Ovary (tissue), 10 donors: ENCODE data around the gene SEMA5B. TPM values are rescaled to one million over a fixed set of nuclear protein-coding genes. Genes with fewer than 3 reads are reported as not detected.

Experiments
- DNase-seq, 5 donors: peaks; one replicate each; pipeline ENCODE4 v3.0.0-alpha.2; 2019 to 2020
- H3K27ac ChIP-seq, 2 donors: fragments of 200-600 bp; one replicate each; pipeline versions ENCODE4 v1.5.1 to v1.8.0; 2019 to 2022
- H3K27me3 ChIP-seq: fragments of 200-600 bp; one replicate; pipeline ENCODE4 v1.8.0; 2022
- H3K36me3 ChIP-seq: fragments of 200-600 bp; sonication (generic); one replicate; pipeline ENCODE4 v1.5.1; 2019
- H3K4me1 ChIP-seq: one replicate; pipeline ENCODE4 v1.8.1; 2013; ENCODE audit warnings: mild to moderate bottlenecking, moderate library complexity; ENCODE audit not compliant: insufficient read depth
- H3K4me3 ChIP-seq: fragments of 200-600 bp; sonication (generic); one replicate; pipeline ENCODE4 v1.5.1; 2017
- H3K9me3 ChIP-seq, 2 donors: fragments of 200-600 bp in 1 of 2; sonication (generic) in 1 of 2; one replicate each; pipeline versions ENCODE4 v1.5.1 to v1.8.1; 2013 to 2019; ENCODE audit warnings: mild to moderate bottlenecking in 1 of 2, moderate library complexity in 1 of 2
- CTCF ChIP-seq, 3 donors: fragments of 450-650 bp in 2 of 3; fragments of 200-600 bp in 1 of 3; IDR thresholded peaks; one replicate each; pipeline versions ENCODE4 v1.5.1 to v1.8.0; 2016 to 2022; ENCODE audit warnings: antibody characterized with exemption in 3 of 3, mild to moderate bottlenecking in 1 of 3
- EP300 ChIP-seq: sonication (generic); formaldehyde crosslinking; IDR thresholded peaks from one replicate; pipeline ENCODE4 v1.6.1; 2017; ENCODE audit warnings: antibody characterized with exemption
- POLR2A ChIP-seq: fragments of 450-650 bp; IDR thresholded peaks from one replicate; pipeline ENCODE4 v1.6.1; 2017; ENCODE audit warnings: antibody characterized with exemption, mild to moderate bottlenecking, moderate library complexity
- WGBS, 3 donors: extraction: QIAGEN DNeasy Blood & Tissue Kit in 1 of 3; methylation state at CpG; one replicate each; pipeline versions ENCODE4 v1.1.5 to v1.1.7; 2013 to 2017; 5-methylcytosine and 5-hydroxymethylcytosine counted together
- intact Hi-C, 4 donors: fragments of 100-400 bp; cut with DNase I; formaldehyde crosslinking; loops; one replicate each; pipeline versions ENCODE4 v1.11.0 to v1.15.1; 2022 to 2023
- long read RNA-seq, 3 donors: library from polyadenylated mRNA in 2 of 3; unstranded in 2 of 3; transcript quantifications; one replicate each; pipeline ENCODE4 v2.0.0 and lab custom pipeline, GENCODE V29; 2021 to 2026
- polyA plus RNA-seq, 2 donors: library from polyadenylated mRNA; stranded (reverse); fragments of 200-250 nt in 1 of 2; fragments of 350-450 nt in 1 of 2; fragmentation: Illumina TruSeq in 1 of 2; extraction: RNeasy Lipid Tissue Mini Kit (QIAGEN cat#74804) in 1 of 2; gene quantifications; one replicate each; pipeline ENCODE4 v1.2.3, GENCODE V29; 2013 to 2014
- total RNA-seq, 7 donors: library from RNA; depleted of rRNA in 2 of 7; stranded (reverse); fragments of >200 nt in 2 of 7; fragmentation: NEBNext Ultra II Directional in 3 of 7; extraction: Animal tissue kit (Norgen Biotek cat#: 25700) in 3 of 7; gene quantifications; one replicate each; pipeline versions ENCODE4 v1.1.0 to v1.2.4, GENCODE V29; 2016 to 2023
- donor health status: DM: no; HTN: no; CAD: no; lungs with moderate emphysema.
- donor health status: DM: no; HTN: no; CAD: no.
- donor health status: Bipolar disorder and iron deficiency.
- donor health status: DM: yes; HTN: yes; CAD: no.
- donor health status: DM: no; HTN: no; CAD: no.
- donor health status: DM: yes; HTN: yes; CAD: no.

Gene SEMA5B
- 1 to 10 TPM in 3 of 7 donors, under 1 TPM in 4; 0.22 to 2.4 (median 0.36) TPM for total RNA-seq
- polyA plus RNA-seq: 1 to 10 TPM; 1.3 to 3.1 TPM
- long read RNA-seq, donor 1, partial matches to known transcripts: 1 of 1 reads
- long read RNA-seq, donor 1, other reads (novel, unspliced or antisense): 0 of 1 reads
- long read RNA-seq, donor 2, partial matches to known transcripts: 36 of 36 reads
- long read RNA-seq, donor 2, other reads (novel, unspliced or antisense): 0 of 36 reads
- long read RNA-seq, donor 3, partial matches to known transcripts: 2 of 2 reads
- long read RNA-seq, donor 3, other reads (novel, unspliced or antisense): 0 of 2 reads

DNA sequence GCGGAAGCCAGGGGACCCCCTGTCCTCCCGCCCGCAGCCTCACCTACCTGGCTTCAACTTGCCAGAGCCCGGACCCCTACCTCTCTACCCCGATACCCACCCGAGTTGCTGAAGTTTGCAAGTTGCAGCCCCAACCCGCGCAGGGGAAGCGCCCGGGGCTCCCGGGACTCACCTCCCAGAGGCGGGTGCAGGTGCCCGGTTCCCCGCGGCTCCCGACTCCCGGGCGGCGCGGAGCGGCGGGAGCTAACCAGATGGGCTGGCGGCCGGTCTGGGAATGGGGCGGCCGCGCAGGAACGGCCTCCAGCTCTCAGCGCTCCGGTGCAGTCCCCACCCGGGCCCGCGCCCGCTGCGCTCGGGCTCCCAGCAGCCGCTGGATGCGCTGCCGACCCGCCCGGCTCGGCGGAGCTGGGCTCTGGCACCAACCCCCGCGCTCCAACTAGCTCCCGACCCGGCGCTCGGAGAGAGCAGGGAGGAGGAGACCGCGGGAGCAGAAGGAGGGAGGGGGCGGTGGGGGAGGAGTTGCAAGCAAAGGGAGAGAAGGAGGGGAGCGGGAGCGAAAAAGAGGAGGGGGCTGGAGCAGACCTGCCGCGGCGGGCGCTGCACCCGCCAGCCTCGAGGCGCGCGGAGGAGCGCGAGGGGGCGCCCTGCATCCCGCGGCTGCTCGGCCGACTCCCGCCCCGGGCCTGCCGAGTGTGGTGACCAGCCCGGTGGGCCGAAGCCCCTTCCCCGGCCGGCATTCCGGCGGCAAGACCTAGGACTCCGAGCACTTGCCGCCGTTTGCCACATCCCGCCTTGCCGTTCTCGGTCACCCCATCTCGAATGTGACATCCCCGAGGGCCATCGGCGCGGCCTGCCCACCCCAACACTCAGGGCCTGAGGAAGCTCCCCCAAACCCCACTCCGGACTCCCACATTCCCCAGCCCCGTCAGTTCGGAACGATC, at the start of gene SEMA5B:
Gene SEMA5B, minus strand, starts transcription at position 472 of the 941 bp plus-strand sequence. CDS start 66,500 bp downstream, outside the sequence.
- Histone ChIP-seq H3K27me3 (no peaks in the 10 kb centered on the region), H3K4me1 (peaks cover 6% of the 10 kb centered on the region), H3K9me3 (no peaks in the 10 kb centered on the region), H3K36me3 (no peaks in the 10 kb centered on the region), H3K27ac (peak within 1 kb of the TSS in 1 of 2 donors; percentile 17), H3K4me3 (peak within 1 kb of the TSS; percentile 43)
- WGBS, 3 donors: 1% methylated on average over 36 to 91 of the region's 94 CpGs
- peak; percentile 18 to 65 (median 50) for DNase-seq
- TF ChIP-seq CTCF (IDR thresholded peaks at IDR 0.05): peak in 2 of 3 donors; percentile 15 to 18
- TF ChIP-seq POLR2A: no peak
- no peak for TF ChIP-seq EP300
- intact Hi-C loops: loop anchor here in 2 of 4 donors (5.0 to 10.0 kb wide), 2 partner anchors 70 to 83 kb away; no protein-coding TSS in a partner anchor

DNA sequence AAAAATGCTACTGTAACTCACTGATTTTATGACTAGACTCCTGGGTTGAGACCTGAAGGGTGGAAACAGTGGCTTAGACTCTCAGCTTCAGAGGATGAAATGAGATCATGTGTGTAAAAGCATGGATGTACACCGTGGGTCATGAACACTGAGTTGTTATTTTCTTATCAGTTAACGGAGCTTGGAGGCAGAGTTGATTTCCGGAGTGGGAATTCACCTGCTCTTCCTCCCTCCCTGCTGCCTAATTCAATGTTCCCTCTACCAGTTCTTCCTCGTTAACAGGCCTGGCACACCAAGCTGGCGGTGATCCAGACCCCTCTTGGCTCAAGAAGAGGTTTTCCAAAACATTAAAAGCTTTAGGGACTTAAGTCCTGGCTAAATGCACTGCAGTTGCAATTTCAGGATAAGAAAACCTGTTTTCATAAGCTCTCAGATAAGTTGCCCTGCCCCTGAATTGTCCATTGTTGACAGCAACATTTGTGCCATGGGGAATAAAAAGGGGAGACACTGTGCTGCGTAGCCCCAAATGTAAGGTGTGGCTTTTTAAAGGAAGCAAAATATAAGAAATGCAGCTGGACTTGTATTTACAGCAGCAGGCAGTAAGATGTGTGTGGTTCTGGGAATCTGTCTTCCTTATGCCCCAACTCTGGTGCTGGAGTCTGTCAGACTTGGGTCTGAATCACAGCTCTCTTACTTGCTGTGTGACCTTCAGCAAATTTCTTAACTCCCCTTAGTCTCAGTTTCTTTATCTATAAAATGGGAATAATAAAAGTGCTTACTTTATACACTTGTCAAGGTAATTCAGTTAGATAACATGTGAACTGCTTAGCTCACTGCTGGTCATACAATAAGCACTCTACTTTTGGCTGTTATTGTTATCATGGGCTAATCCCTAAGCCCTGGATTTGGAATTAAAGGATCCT, 49.2 kb upstream of the SEMA5B start:
- peak overlapping the region; percentile 37 to 54 for H3K27ac ChIP-seq
- peak; percentile 63 to 82 (median 73) for DNase-seq
- H3K9me3 ChIP-seq: no peaks in the 10 kb centered on the region
- no peaks in the 10 kb centered on the region for H3K36me3 ChIP-seq
- TF ChIP-seq CTCF (IDR thresholded peaks at IDR 0.05) (no peak), POLR2A (no peak), EP300 (no peak)
- peaks cover 14% of the 10 kb centered on the region for H3K4me1 ChIP-seq
- no peak overlapping the region for H3K4me3 ChIP-seq
- WGBS, 3 donors: 10 to 21% (median 13%) methylated on average over 6 of the region's 6 CpGs
- intact Hi-C loops: no loop called here
- H3K27me3 ChIP-seq: no peaks in the 10 kb centered on the region

- H3K27ac ChIP-seq: peak overlapping the region in 1 of 2 donors; percentile 37
- DNase-seq: no peak
- no peak overlapping the region for H3K4me3 ChIP-seq
- peaks cover 15% of the 10 kb centered on the region for H3K4me1 ChIP-seq
- intact Hi-C loops: no loop called here
- WGBS, 3 donors: 85 to 99% (median 91%) methylated on average over 4 of the region's 4 CpGs
- no peaks in the 10 kb centered on the region for H3K36me3 ChIP-seq
- H3K9me3 ChIP-seq: no peaks in the 10 kb centered on the region
- TF ChIP-seq POLR2A (no peak), CTCF (IDR thresholded peaks at IDR 0.05) (no peak), EP300 (no peak)
- no peaks in the 10 kb centered on the region for H3K27me3 ChIP-seq
Measured at GRCh38 chr3:123076112-123076495, 48.5 kb upstream of the SEMA5B start.

DNA sequence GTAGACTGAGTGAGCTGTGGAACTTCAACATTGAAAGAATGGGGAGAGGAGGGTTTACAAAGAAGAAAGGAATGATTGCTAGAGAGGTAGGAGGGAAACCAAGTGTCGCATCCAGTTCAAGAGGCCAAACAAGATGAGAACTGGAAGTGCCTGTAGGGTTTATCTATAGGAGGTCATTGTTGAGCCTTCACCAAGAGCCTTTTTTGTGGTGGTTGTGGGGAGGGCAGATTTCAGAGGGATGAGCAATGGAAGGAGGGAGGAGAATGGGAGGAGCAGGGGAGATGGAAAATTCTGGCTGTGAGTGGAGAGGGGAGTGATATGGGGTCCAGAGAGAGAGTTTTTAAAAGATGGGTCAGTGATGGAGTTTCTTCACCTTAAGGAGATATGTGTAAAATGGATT, 47.8 kb upstream of the SEMA5B start:
- no peak for TF ChIP-seq EP300
- no peak for TF ChIP-seq CTCF (IDR thresholded peaks at IDR 0.05)
- no peak for TF ChIP-seq POLR2A
- peaks cover 20% of the 10 kb centered on the region for H3K4me1 ChIP-seq

More for the DNA sequence above, 47.8 kb upstream of the SEMA5B start:
- Histone ChIP-seq H3K9me3 (no peaks in the 10 kb centered on the region), H3K27me3 (no peaks in the 10 kb centered on the region), H3K4me3 (no peak overlapping the region), H3K27ac (peak overlapping the region in 1 of 2 donors; percentile 37), H3K36me3 (no peaks in the 10 kb centered on the region)
- WGBS, 3 donors: 78 to 95% (median 92%) methylated on average over 1 of the region's 1 CpG
- intact Hi-C loops: no loop called here
- no peak for DNase-seq
